Measurements from ENCODE around the gene ZC3H12D.

The ZC3H12D gene

GRCh38 chr6:149482545-149483333 lies 2.1 kb downstream of the ZC3H12D start:
- TF ChIP-seq CTCF (IDR thresholded peaks at IDR 0.05; ENCODE audit: extremely low read depth, missing control alignments): no peak
- no peak for DNase-seq (ENCODE audit: low spot score)

- no peak for DNase-seq (ENCODE audit: low spot score)
- no peak for TF ChIP-seq CTCF (IDR thresholded peaks at IDR 0.05; ENCODE audit: extremely low read depth, missing control alignments)
Observed at GRCh38 chr6:149480502-149481280, 4.1 kb downstream of the ZC3H12D start.

DNA sequence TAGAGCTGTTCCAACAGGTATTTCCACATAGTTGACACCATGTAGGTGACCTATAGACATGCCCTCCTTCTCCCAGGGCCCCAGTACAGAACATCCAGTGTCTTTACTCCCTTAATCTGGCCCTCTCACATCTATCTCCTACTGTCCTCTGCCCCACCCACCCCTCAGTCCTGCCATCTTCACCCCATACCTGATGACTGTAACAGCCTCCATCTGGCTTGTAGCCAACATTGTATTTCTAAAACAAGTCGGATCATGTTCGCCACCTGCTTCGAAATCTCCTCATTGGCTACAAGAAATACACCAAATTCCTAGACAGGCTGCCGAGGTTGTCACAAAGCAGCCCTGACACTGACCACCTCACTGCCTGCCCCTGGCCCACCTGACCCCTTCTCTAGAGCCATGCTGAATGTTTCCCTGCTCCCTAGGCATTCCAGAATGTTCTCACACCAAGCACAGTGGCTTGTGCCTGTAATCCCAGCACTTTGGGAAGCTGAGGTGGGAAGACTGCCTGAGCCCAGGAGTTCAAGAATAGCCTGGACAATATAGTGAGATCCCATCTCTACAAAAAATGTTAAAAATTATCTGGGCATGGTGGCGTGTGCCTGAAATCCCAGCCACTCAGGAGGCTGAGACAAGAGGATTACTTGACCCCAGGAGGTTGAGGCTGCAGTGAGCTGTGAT lies 6.0 kb downstream of the ZC3H12D start:
- DNase-seq (ENCODE audit: low spot score): no peak
- no peak for TF ChIP-seq CTCF (IDR thresholded peaks at IDR 0.05; ENCODE audit: extremely low read depth, missing control alignments)

DNA sequence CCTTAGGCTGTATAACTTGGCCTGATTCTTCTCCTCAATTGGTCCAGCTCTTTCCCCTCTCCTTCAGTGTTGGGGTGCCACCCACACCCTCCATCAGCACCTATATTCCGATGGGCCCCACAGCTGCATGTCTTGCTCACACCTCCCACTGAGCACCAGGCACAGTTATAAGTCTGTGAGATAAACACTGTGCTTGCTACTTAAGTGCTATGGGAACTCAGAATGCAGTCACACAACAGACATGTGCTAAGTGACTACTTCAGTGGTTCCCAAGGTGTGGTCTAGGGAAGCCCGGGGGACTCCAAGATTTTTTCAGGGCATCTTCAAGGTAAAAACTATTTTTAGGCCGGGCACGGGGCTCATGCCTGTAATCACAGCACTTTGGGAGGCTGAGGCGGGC lies 7.3 kb downstream of the ZC3H12D start:
- no peak for TF ChIP-seq CTCF (IDR thresholded peaks at IDR 0.05; ENCODE audit: extremely low read depth, missing control alignments)
- no peak for DNase-seq (ENCODE audit: low spot score)

- no peak for DNase-seq (ENCODE audit: low spot score)
- TF ChIP-seq CTCF (IDR thresholded peaks at IDR 0.05; ENCODE audit: extremely low read depth, missing control alignments): no peak
Observed at GRCh38 chr6:149476789-149477455, 7.9 kb downstream of the ZC3H12D start.

DNA sequence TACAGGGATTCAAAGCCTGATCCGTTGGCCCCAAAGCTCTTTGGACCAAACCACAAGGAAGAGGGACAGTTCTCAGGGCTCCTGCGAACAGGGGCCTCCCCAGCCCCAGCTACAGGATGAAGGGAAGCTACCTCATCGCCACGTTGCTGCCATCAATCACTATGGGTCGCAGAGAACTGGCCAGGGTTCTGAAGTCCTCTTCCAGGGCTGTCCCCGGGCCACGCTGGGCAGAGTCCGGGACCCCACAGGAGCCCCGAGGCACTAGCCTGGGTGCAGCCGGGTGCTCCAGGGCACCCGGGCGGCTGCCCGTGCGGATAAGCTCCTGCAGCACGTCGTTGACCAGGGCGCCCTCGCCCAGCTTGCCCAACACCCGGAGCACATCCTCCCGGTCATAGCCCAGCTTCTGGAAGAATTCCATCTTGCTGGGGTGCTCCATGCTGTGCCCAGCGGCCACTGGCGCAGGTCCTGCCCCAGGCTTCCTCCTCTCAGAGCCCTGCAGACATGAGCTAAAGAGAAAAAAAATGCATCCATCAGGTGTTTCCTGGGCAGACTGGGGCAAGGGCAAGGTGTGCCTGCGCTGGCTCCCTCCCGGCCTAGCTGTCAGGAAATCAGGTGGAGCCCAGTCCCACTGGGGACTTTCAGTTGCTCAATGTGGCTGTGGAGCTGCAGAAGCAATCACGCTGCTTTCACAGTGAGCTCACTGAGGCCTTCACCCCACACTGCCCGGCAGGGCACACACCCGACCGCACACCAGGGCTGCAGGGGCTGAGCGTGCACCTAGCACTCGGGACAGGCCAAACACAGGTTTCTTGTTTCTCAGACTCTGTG lies 10.5 kb downstream of the ZC3H12D start:
- no peak for DNase-seq (ENCODE audit: low spot score)

More for the DNA sequence above, 10.5 kb downstream of the ZC3H12D start:
- TF ChIP-seq CTCF (IDR thresholded peaks at IDR 0.05; ENCODE audit: extremely low read depth, missing control alignments): no peak
